ENCODE results near the gene AK1.

- TF ChIP-seq MAX (IDR thresholded peaks at IDR 0.05; ENCODE audit: low read depth, low read length) (no peak), POLR2A (IDR thresholded peaks at IDR 0.05; ENCODE audit: extremely low read depth, insufficient read length) (no peak)
- TF ChIP-seq, protein P1, sequence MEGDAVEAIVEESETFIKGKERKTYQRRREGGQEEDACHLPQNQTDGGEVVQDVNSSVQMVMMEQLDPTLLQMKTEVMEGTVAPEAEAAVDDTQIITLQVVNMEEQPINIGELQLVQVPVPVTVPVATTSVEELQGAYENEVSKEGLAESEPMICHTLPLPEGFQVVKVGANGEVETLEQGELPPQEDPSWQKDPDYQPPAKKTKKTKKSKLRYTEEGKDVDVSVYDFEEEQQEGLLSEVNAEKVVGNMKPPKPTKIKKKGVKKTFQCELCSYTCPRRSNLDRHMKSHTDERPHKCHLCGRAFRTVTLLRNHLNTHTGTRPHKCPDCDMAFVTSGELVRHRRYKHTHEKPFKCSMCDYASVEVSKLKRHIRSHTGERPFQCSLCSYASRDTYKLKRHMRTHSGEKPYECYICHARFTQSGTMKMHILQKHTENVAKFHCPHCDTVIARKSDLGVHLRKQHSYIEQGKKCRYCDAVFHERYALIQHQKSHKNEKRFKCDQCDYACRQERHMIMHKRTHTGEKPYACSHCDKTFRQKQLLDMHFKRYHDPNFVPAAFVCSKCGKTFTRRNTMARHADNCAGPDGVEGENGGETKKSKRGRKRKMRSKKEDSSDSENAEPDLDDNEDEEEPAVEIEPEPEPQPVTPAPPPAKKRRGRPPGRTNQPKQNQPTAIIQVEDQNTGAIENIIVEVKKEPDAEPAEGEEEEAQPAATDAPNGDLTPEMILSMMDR (IDR thresholded peaks at IDR 0.05; ENCODE audit: low read depth, low read length) = no peak
Measured at GRCh38 chr9:127892831-127893230, 15.4 kb upstream of the AK1 start.
